ENCODE results near the gene PPP1R15B.

The PPP1R15B gene

GRCh38 chr1:204443260-204443619 is 31.6 kb upstream of the PPP1R15B start:
- DNase-seq = peak; percentile 75

DNA sequence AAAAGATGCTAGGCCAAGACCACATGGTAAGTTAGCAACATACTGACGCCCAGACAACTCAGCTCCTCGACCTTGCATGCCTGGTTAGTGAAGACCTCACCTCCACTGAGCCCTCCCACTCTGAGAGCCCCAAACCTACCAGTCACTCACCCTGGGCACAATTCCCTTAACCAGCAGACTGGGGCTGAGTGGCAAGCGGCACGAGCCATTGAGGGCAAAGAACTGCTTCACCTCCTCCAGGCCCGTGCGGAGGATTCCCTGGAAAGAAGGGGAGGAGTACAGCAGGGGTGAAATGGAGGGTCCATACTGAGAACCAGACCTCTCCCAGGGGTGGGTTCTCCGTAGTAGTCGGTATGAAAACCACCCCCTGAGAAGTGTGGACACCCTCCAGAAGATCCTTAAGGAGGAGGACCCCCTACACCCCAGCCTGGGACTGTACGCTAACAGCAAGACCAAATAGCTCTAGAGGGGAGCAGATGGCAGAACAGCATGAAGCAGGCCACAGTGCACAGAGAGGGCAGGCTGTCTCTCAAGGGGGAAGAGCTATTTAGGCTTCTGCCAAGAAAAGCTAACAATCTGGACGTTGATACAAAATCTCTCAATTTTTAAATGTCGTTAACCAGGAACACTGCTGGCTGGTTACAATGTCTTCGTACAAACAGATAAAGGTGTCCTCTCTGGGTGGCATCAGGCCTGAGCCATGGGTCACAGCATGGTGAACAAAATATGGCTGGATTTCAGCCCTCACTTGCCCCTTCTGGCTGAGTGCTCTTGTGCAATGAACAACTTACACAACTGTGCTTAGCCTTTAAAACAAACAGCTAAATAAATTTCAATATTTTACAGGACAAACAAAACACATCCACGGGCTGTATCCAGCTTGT is 31.0 kb upstream of the PPP1R15B start:
- DNase-seq = no peak

DNA sequence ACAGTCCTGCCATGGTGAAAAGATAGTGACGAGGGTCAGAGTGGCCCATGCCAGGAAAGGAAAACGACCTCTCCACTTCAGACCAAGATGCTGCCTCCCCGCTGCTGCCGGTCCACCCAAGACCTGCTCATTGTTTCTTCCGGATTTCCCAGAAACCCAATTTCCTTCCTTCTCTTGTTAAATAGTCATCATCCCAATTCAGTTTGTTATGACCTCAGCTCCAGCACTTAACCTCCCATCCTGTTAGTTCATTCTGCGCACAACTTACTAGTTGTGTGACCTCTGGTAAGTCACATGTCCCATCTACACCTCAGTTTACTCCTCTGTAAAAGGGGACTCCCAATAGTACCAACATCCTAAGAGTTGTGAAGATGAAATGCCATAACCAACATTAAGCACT is 29.9 kb upstream of the PPP1R15B start:
- no peak for DNase-seq

DNA sequence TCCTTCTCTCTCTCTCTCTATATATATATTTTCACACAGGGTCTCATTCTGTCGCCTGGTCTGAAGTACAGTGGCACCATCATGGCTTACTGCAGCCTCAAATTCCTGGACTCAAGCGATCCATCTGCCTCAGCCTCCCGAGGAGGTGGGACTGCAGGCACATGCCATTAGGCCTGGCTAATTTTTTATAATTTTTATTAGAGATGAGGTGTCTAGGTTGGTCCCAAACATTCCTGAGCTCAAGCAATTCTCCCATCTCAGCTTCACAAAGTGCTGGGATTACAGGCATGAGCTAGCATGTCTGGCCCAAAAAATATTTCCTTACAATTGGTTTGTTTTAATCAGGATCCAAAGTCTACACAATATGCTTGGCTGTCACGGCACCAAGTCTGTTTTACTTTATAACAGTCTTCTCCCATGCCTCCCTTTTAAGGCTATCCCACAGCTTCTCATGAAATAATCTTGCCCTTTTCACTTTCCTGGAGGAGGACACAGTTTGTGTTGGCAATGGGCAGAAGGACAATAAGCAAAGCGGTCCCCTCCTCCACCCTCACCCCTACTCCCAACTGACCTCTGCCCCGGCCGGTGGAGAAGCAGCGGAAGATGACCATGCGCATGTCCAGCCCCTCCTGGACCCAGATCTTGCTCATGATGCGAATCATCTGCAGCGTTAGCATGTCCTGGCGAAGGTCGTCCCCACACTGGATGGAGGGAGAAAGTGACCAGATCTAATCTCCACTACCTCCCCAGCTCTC is 28.2 kb upstream of the PPP1R15B start:
- DNase-seq = no peak

GRCh38 chr1:204438628-204439027 is 27.0 kb upstream of the PPP1R15B start:
- DNase-seq = peak; percentile 90

DNA sequence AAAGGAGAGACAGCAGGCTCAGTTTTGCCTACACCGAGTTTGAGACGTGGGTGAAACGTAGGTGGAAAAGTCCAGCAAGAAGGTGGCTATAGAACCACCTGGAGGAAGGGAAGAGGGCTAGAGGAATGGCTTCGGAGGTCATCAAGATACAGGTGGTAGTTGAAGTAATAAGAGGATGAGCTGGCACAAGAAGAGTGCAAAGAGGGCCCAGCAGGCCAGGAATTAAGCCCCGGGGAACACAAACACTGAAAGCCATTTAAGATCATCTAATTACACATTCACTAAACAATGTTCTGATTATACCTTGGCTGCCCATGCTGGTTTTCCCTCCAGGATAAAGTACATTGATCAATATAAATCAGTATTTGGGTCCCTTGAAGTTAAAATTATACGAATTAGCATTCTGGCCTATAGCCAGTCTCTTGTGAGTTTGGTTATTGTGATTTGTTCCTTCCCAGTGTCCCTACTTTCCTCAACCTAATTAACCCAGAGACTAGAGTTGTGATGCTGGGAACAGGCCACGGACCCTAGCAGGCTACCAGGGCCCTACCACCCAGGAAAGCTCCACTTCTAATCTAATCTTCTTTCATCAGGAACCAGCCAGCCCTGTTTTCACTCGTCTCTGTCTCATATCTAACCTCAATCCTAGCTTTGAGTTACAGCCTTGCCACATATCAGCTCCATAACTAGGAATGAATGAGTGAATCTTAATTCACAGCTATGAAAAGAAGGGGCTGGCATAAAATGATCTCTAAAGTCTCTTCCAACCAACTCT is 26.4 kb upstream of the PPP1R15B start:
- DNase-seq = no peak

DNA sequence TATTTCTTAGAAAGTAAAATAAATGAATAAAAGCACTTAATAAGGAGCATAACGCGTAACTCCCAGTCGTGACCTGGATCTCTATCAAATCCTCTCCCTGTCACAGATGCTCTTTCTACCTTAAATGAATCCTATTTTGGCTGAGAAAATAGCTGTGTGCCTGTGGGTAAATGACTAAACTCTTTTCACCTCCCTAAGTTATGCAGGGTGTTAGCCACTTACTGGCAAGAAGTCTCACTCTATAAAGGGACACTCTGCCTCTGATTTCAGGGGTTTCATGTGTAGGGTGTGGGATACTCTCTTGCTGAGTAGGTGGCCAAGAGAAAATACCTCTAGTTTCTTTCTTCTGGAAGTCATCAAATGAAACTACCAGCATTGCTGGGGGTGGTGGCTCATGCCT is 24.3 kb upstream of the PPP1R15B start:
- no peak for DNase-seq

DNA sequence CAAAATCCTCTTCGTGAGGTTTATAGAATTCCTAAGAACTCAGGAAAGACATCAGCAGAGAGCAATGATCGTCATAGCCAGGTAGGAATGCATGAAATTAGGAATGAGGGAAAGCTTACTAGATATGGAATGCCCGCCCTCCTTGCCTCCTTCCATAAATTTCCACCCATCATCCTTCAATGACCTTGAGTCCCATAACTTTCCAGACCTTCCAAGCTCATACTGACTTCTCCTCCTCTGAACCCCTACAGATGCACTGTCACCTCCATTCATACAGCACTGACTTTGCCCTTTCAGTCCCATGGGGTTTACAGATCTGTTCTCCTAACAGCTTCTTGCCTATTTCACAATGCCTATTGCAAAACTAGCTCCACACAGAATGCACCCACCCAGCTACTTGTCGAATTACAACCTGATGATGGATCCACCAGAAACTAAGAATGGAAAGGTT is 23.8 kb upstream of the PPP1R15B start:
- DNase-seq = no peak

DNA sequence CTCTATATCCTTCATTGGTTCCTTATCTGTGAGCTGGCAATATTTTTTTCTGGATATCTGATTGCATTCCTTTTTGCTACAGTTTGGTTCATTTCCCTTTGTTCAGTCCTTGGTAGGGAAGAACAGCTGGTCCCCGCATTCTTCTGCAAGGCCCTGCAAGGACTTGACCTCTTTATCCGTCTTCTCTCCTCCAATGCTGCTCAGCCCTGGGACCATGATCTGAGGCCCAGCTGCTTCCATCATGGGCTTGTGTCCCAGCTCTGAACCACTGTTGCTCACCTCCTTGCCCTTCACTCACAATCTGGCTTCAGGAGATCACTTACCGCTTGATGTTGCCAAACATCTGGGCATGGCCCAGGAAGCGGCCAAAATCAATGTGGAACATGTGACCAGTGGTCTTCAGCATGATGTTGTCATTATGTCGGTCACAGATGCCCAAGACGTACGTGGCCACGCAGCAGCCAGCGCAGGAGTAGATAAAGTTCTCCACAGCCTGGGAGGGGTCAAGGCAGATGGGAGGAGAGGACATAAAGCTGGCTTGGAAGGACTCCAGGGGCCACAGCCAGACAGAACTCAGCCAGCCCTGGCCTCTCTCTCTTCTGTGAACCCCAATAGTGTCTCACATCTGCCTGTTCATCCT is 22.6 kb upstream of the PPP1R15B start:
- no peak for DNase-seq

GRCh38 chr1:204432708-204433107 is 21.1 kb upstream of the PPP1R15B start:
- no peak for DNase-seq

DNA sequence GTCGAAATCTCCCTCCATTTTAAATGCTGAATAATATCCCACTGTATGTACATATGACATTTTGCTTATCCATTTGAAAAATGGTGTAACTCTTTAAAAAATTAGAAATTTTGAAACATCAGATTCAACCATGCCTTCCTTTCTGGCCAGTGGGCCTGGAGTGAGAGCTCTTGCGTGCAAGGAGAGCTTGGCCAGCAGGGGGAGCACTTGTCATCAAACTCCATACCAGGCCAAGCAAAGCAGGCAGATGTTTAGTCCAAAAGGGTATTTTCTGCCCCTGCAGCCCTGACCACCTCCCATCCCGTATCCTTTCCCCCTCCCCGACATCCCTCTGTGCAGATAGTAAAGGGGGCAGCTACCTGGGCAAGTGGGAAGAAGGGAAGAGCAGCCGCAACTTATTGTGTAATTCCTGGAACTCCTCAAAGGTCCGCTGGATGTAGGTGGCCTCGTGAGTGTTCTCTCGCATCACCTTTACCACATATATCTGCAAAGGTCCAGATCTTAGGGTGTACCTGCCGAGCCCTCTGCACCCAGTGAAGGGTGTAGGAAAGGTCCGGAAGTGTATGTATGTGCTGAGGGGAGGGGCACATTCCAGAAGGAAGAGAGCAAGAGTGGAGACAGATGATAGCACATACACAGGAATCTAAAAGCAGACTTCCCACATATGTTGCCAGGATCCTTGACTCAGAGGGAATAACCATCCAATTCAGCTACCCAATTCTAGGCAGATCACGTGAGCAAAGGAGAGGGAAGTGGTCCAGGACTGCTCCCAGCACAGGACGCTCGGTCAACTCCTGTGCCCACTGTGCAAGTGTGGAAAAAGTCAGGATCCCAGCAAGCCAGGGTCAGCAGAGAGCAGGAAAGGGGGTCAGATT is 19.9 kb upstream of the PPP1R15B start:
- peak; percentile 81 for DNase-seq

- no peak for DNase-seq
Observed at GRCh38 chr1:204429746-204430145, 18.1 kb upstream of the PPP1R15B start.

- DNase-seq = peak; percentile 5
Observed at GRCh38 chr1:204426971-204427701, 15.5 kb upstream of the PPP1R15B start.

DNA sequence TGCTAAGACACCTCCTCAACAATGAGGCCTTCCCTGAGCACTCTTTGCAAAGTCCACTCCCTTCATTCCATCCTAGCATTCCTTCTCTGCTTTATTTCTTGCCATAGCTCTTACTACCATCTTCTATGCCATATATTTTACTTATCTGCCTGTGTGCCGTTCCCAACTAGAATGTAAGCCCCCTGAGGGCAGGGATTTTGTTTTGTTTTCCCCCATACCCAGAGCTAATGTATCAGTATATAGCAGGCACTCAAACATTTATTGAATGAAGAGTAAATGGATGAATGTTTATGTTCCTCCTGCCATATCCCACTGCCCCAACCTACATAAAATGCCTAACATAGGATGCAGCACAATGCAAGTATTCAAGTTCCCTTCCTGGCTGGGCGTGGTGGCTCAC is 14.9 kb upstream of the PPP1R15B start:
- DNase-seq = peak; percentile 22

DNA sequence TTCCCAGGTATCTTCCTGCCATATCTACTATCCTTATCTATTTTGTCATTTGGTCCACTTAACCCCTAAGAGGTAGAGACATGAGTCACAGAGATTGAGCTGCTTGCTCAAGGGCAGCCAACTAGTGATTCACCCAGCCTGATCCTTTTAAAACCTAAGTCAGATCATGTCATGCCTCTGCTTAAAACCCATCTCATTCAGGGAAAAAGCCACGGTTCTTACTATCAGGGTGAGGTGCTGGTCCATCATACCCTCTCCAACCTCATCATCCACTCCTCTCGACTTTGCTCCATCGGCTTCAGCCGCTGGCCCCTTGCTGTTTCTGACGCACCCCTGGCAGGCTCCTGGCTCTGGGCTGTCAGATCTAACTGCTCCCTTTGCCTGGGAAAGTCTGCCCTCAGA is 14.4 kb upstream of the PPP1R15B start:
- DNase-seq = peak; percentile 76

DNA sequence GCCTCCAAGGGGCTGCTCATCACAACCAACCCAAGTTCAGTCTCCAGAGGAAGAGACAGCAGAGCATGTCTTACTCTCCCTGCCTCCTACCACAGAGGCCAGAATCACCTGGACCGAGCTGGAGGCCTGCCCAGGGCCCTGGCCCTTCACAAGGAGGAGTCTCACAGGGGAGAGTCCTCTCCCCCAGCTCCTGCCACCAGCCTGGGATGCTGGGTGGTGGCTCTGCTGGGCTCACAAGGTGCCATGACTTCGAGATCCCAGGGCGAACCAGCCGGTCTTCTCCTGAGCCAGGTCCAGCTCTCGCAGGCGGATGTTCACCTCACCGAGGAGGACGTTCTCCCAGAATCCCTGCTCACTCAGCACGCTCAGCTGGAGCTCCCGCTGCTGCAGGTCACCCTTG is 13.0 kb upstream of the PPP1R15B start:
- DNase-seq = peak; percentile 43

DNA sequence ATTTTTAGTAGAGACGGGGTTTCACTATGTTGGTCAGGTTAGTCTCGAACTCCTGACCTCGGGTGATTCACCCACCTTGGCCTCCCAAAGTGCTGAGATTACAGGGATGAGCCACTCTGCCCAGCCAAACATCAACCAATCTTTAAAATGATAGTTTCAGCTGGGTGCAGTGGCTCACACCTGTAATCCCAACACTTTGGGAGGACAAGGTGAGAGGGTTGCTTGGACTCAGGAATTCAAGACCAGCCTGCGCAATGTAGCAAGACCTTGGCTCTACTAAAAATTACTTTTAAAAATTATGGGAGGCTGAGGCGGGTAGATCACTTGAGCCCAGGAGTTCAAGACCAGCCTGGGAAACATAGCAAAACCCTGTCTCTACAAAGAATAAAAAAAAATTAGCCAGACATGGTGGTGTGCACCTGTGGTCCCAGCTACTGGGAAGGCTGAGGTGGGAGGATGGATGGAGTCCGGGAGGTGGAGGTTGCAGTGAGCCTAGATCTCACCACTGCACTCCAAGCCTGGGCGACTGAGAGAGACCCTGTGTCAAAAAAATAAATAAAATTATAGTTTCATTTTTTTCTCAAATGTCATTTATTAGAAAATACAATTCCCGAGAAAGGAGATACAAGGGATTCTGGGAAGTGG is 10.6 kb upstream of the PPP1R15B start:
- DNase-seq = peak; percentile 23

- DNase-seq = no peak
Observed at GRCh38 chr1:204421441-204421840, 9.8 kb upstream of the PPP1R15B start.

DNA sequence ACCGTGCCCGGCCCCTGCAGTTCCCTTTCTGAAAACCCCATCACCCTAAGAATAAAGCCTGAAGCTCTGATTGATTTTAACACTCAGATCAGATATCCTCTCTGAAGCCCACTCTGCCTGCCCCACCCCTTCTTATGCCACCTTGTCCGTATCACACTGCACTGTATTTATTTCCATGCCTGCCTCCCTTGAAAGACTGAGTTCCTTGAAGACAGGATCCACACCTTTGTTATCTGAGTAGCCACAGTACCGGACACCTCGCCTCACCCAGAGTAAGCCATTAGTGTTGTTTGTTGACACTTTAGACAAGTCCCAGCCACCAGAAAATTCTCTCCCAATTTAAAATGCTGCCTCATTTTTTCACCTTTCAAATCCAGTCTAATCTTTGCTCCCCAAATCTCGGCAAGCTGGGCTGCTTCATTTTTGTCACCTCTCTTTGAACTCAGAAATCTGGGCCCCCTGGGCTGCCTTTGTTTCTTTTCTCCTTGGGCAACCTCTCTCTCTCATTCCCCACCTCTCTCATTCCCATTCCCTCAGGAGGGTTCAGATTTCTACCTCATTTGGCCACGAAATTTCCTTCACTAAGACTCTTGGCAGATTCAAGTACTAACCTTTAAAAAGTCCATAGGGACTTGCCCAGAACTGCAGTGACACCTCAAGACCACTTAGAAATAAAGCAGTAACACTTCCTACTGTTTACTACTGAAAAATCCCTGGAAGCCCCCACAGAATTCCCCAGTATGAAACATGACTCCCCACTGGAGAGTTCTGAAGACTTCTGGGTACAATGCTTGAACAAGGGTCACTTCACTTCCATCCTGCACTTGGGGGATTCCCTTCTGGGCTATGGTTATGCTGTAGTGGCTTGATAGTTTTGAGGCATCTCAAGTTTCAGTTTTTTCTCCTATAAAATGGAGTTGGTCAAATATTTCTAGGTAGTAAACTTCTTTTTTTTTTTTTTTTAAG is 8.7 kb upstream of the PPP1R15B start:
- DNase-seq = peak; percentile 45
